SK-N-SH (cell line): Measurements from ENCODE around the gene PACSIN1. TPM values are rescaled to one million over a fixed set of nuclear protein-coding genes. Genes with fewer than 3 reads are reported as not detected.

ENCODE experiments used
- CTCF ChIA-PET: fragments of 300-600, 350-600 bp; formaldehyde crosslinking; extraction: SDS; loops from one replicate; lab custom pipeline; 2021; lab: Yijun Ruan, JAX
- POLR2A ChIA-PET: fragments of 350-600 bp; sonication (Branson Sonifier 250); formaldehyde crosslinking; extraction: SDS; loops from one replicate; lab custom pipeline; 2020; ENCODE audit warnings: antibody characterized with exemption, inconsistent platforms; lab: Yijun Ruan, JAX
- DNase-seq: peaks from one replicate; pipeline ENCODE4 v3.0.0; 2012
- H2AFZ ChIP-seq: fragments of 200-600 bp; sonication (generic); 2 replicates; pipeline ENCODE4 v1.8.1; 2016; ENCODE audit warnings: antibody characterized with exemption, mild to moderate bottlenecking, low read depth
- H3F3A ChIP-seq: fragments of 200-600 bp; sonication (generic); replicated peaks from 2 replicates; pipeline ENCODE3; 2016; ENCODE audit warnings: antibody characterized with exemption, mild to moderate bottlenecking; ENCODE audit not compliant: insufficient read depth
- H3K27ac ChIP-seq, 2 experiments: fragments of 200-500 bp in 1 of 2; fragments of 200-600 bp in 1 of 2; sonication (Bioruptor generic) in 1 of 2; sonication (generic), shearing (Covaris generic) in 1 of 2; 2 replicates each; pipeline versions ENCODE4 v1.5.1 to v1.6.1; 2014 to 2016; ENCODE audit warnings: low read depth in 2 of 2, inconsistent platforms in 1 of 2, low read length in 1 of 2, mild to moderate bottlenecking in 1 of 2, mixed read lengths in 1 of 2
- H3K27me3 ChIP-seq: fragments of 200-600 bp; sonication (generic), shearing (Covaris generic); 2 replicates; pipeline ENCODE4 v1.6.1; 2016; ENCODE audit warnings: mixed run types; ENCODE audit not compliant: insufficient read depth
- H3K36me3 ChIP-seq, 2 experiments: fragments of 200-500 bp in 1 of 2; fragments of 200-600 bp in 1 of 2; sonication (Bioruptor generic) in 1 of 2; sonication (generic) in 1 of 2; replicated peaks in 1 of 2; 2 replicates each; pipeline versions ENCODE3 to v1.5.1; 2014 to 2016; ENCODE audit warnings: low read length in 1 of 2, mild to moderate bottlenecking in 1 of 2; ENCODE audit not compliant: insufficient read depth in 2 of 2, control insufficient read depth in 1 of 2
- H3K4me1 ChIP-seq, 2 experiments: fragments of 200-500 bp in 1 of 2; fragments of 200-600 bp in 1 of 2; sonication (Bioruptor generic) in 1 of 2; sonication (generic), shearing (Covaris generic) in 1 of 2; 2 replicates each; pipeline versions ENCODE4 v1.5.1 to v1.6.1; 2014 to 2016; ENCODE audit warnings: low read depth in 1 of 2, low read length in 1 of 2, mixed run types in 1 of 2; ENCODE audit not compliant: insufficient read depth in 2 of 2, control insufficient read depth in 1 of 2
- H3K4me2 ChIP-seq: fragments of 200-600 bp; sonication (generic), shearing (Covaris generic); 2 replicates; pipeline ENCODE4 v1.6.1; 2017; ENCODE audit warnings: mixed run types
- H3K4me3 ChIP-seq, 2 experiments: fragments of 200-500 bp in 1 of 2; fragments of 200-600 bp in 1 of 2; sonication (Bioruptor generic) in 1 of 2; sonication (generic), shearing (Covaris generic) in 1 of 2; 2 replicates each; pipeline versions ENCODE4 v1.5.1 to v1.8.1; 2014 to 2016; ENCODE audit warnings: low read depth in 2 of 2, inconsistent platforms in 1 of 2, low read length in 1 of 2, mild to moderate bottlenecking in 1 of 2, mixed read lengths in 1 of 2, moderate library complexity in 1 of 2
- H3K79me2 ChIP-seq: fragments of 200-600 bp; sonication (generic); 2 replicates; pipeline ENCODE4 v1.8.1; 2017; ENCODE audit warnings: mild to moderate bottlenecking; ENCODE audit not compliant: insufficient read depth
- H3K9ac ChIP-seq: fragments of 200-600 bp; sonication (generic); 2 replicates; pipeline ENCODE4 v1.6.1; 2017; ENCODE audit warnings: mixed run types
- H3K9me2 ChIP-seq: fragments of 200-600 bp; sonication (generic); 2 replicates; pipeline ENCODE4 v1.6.1; 2017; ENCODE audit warnings: mixed run types
- H3K9me3 ChIP-seq: fragments of 200-600 bp; sonication (generic); 2 replicates; pipeline ENCODE4 v1.6.1; 2017; ENCODE audit warnings: mixed run types, mild to moderate bottlenecking, moderate library complexity
- H4K20me1 ChIP-seq: fragments of 200-600 bp; sonication (generic); 2 replicates; pipeline ENCODE4 v1.6.1; 2017; ENCODE audit warnings: mild to moderate bottlenecking, mixed run types; ENCODE audit not compliant: insufficient read depth
- CHD2 ChIP-seq: fragments of 150-350 bp; IDR thresholded peaks from 2 replicates; pipeline ENCODE4 v1.6.1; 2018; ENCODE audit warnings: low read length; ENCODE audit not compliant: partially characterized antibody
- EZH2phosphoT487 ChIP-seq: fragments of 200-600 bp; sonication (generic); IDR thresholded peaks from 2 replicates; pipeline ENCODE4 v1.6.1; 2017; ENCODE audit warnings: low read depth, mixed run types, mild to moderate bottlenecking, antibody characterized with exemption, moderate library complexity, borderline replicate concordance
- FOXJ3 ChIP-seq: sonication (generic); formaldehyde crosslinking; IDR thresholded peaks from 2 replicates; pipeline ENCODE4 v1.5.1; 2020; ENCODE audit warnings: mild to moderate bottlenecking, missing genetic modification reagents
- MAX ChIP-seq: IDR thresholded peaks from 2 replicates; pipeline ENCODE4 v1.4.0; 2012; ENCODE audit warnings: low read depth
- NFIC ChIP-seq: IDR thresholded peaks from 2 replicates; pipeline ENCODE4 v1.4.0; 2012; ENCODE audit warnings: borderline replicate concordance
- REST ChIP-seq: IDR thresholded peaks from 2 replicates; pipeline ENCODE4 v1.6.1; 2012; ENCODE audit warnings: mild to moderate bottlenecking, low read depth, low read length, moderate library complexity
- SMC3 ChIP-seq: IDR thresholded peaks from 2 replicates; pipeline ENCODE4 v1.6.1; 2012; ENCODE audit warnings: low read depth, low read length, improper control_type of control experiment
- TAF1 ChIP-seq: IDR thresholded peaks from 2 replicates; pipeline ENCODE4 v1.6.1; 2012; ENCODE audit warnings: low read depth, mild to moderate bottlenecking, low read length, moderate library complexity, borderline replicate concordance
- TCF12 ChIP-seq: IDR thresholded peaks from 2 replicates; pipeline ENCODE4 v1.4.0; 2012
- WGBS: methylation state at CpG from one replicate; pipeline ENCODE4 v1.1.6; 2017; ENCODE audit warnings: low lambda C conversion rate; 5-methylcytosine and 5-hydroxymethylcytosine counted together
- polyA plus RNA-seq, 3 experiments: library from polyadenylated mRNA; depleted of rRNA; stranded (reverse); fragments of >200 nt; gene quantifications; 2 replicates each; pipeline ENCODE4 v1.2.3, GENCODE V29; 2012
- TF ChIP-seq, protein P1 (sequence below): fragments of 150-350 bp; IDR thresholded peaks from 2 replicates; pipeline ENCODE4 v1.6.1; 2016; ENCODE audit warnings: mild to moderate bottlenecking, low read depth, low read length
- TF ChIP-seq, protein P2 (sequence below): IDR thresholded peaks from 2 replicates; pipeline ENCODE4 v1.4.0; 2012; ENCODE audit warnings: low read depth, borderline replicate concordance
- TF ChIP-seq, protein P3 (sequence below): IDR thresholded peaks from 2 replicates; pipeline ENCODE4 v1.4.0; 2012; ENCODE audit warnings: low read depth, borderline replicate concordance

Gene PACSIN1
- polyA plus RNA-seq, 1 of the 3 experiments (the other 2 are of a cell fraction) = 0.05 TPM

DNA sequence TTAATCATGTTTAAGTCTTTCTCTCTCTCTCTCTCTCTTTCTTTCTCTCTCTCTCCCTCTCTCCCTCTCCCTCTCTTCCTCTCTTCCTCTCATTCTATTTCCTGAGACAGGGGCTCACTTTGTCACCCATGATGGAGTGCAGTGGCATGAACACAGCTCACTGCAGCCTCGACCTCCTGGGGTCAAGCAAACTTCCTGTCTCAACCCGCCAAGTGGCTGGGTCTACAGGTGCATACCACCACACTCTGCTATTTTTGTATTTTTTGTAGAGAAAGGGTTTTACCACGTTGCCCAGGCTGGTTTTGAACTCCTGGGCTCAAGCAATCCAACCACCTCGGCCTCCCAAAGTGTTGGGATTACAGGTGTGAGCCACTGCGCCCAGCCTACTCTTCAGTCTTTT is 24.4 kb upstream of the PACSIN1 start:
- H3K36me3 ChIP-seq = no peaks in the 10 kb centered on the region
- H4K20me1 ChIP-seq = no peaks in the 10 kb centered on the region
- POLR2A ChIA-PET = no interaction called here
- H3K4me2 ChIP-seq = no peak overlapping the region
- no peak for DNase-seq
- H3K9me3 ChIP-seq = no peaks in the 10 kb centered on the region
- no peaks in the 10 kb centered on the region for H3F3A ChIP-seq
- 63% methylated on average over 5 of the region's 5 CpGs for WGBS
- no peak overlapping the region for H3K4me3 ChIP-seq
- no peaks in the 10 kb centered on the region for H3K4me1 ChIP-seq
- H3K79me2 ChIP-seq = no peaks in the 10 kb centered on the region
- H3K27ac ChIP-seq = no peak overlapping the region
- no peak overlapping the region for H3K9ac ChIP-seq
- no peak for TF ChIP-seq TCF12
- TF ChIP-seq, protein P1, sequence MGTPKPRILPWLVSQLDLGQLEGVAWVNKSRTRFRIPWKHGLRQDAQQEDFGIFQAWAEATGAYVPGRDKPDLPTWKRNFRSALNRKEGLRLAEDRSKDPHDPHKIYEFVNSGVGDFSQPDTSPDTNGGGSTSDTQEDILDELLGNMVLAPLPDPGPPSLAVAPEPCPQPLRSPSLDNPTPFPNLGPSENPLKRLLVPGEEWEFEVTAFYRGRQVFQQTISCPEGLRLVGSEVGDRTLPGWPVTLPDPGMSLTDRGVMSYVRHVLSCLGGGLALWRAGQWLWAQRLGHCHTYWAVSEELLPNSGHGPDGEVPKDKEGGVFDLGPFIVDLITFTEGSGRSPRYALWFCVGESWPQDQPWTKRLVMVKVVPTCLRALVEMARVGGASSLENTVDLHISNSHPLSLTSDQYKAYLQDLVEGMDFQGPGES = no peak
- TF ChIP-seq EZH2phosphoT487 = no peak
- no peak for TF ChIP-seq MAX
- TF ChIP-seq, protein P2, sequence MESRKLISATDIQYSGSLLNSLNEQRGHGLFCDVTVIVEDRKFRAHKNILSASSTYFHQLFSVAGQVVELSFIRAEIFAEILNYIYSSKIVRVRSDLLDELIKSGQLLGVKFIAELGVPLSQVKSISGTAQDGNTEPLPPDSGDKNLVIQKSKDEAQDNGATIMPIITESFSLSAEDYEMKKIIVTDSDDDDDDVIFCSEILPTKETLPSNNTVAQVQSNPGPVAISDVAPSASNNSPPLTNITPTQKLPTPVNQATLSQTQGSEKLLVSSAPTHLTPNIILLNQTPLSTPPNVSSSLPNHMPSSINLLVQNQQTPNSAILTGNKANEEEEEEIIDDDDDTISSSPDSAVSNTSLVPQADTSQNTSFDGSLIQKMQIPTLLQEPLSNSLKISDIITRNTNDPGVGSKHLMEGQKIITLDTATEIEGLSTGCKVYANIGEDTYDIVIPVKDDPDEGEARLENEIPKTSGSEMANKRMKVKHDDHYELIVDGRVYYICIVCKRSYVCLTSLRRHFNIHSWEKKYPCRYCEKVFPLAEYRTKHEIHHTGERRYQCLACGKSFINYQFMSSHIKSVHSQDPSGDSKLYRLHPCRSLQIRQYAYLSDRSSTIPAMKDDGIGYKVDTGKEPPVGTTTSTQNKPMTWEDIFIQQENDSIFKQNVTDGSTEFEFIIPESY = no peak
- TF ChIP-seq REST = no peak
- TF ChIP-seq, protein P3, sequence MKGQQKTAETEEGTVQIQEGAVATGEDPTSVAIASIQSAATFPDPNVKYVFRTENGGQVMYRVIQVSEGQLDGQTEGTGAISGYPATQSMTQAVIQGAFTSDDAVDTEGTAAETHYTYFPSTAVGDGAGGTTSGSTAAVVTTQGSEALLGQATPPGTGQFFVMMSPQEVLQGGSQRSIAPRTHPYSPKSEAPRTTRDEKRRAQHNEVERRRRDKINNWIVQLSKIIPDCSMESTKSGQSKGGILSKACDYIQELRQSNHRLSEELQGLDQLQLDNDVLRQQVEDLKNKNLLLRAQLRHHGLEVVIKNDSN = no peak
- no peak for TF ChIP-seq NFIC
- TF ChIP-seq TAF1 = no peak
- TF ChIP-seq SMC3 = no peak
- TF ChIP-seq FOXJ3 (CRISPR knock-in tag) = no peak
- TF ChIP-seq CHD2 = no peak
- TF ChIP-seq, all 33 proteins: peak for 0
- H3K27me3 ChIP-seq = no peaks in the 10 kb centered on the region
- CTCF ChIA-PET = interaction anchor here (1.7 kb wide), 1 partner anchor 800 kb away, joined by 3 read pairs; no protein-coding TSS in a partner anchor
- no peaks in the 10 kb centered on the region for H3K9me2 ChIP-seq
- H2AFZ ChIP-seq = no peak overlapping the region
